Activated CD8-positive, alpha-beta T cell treated with anti-CD3 and anti-CD28 coated beads for 36 hours (primary cell): ENCODE data around the gene ANKRD55. TPM values are rescaled to one million over a fixed set of nuclear protein-coding genes. Genes with fewer than 3 reads are reported as not detected.

Experiments
- ATAC-seq: fragments of 200-7000 bp; cut with Tn5 transposase; one replicate; pipeline ENCODE4 v1.10.0; 2021; ENCODE audit warnings: mild to moderate bottlenecking, moderate library complexity
- CTCF ChIA-PET: fragments of 350-600 bp; sonication (Branson Sonifier 250); formaldehyde crosslinking; loops from one replicate; lab custom pipeline; 2021; ENCODE audit warnings: antibody characterized with exemption; lab: Charles Lee
- POLR2A ChIA-PET: fragments of 350-600 bp; sonication (Branson Sonifier 250); formaldehyde crosslinking; loops from one replicate; lab custom pipeline; 2021; ENCODE audit warnings: antibody characterized with exemption; lab: Charles Lee
- DNase-seq: peaks from one replicate; pipeline ENCODE4 v3.0.0-alpha.2; 2020
- H3K27ac Mint-ChIP-seq: one replicate; pipeline ENCODE4 v1.8.0; 2021; ENCODE audit warnings: mild to moderate bottlenecking, mixed read lengths
- H3K27me3 Mint-ChIP-seq: one replicate; pipeline ENCODE4 v1.8.0; 2021; ENCODE audit warnings: mixed read lengths
- H3K36me3 Mint-ChIP-seq: one replicate; pipeline ENCODE4 v1.8.0; 2021; ENCODE audit warnings: low read depth, mixed read lengths
- H3K4me1 Mint-ChIP-seq: one replicate; pipeline ENCODE4 v1.8.0; 2021; ENCODE audit warnings: low read depth, mixed read lengths
- H3K4me3 Mint-ChIP-seq: one replicate; pipeline ENCODE4 v1.8.0; 2021; ENCODE audit warnings: mild to moderate bottlenecking, moderate library complexity, mixed read lengths
- H3K9me3 Mint-ChIP-seq: one replicate; pipeline ENCODE4 v1.8.0; 2021; ENCODE audit warnings: mixed read lengths
- intact Hi-C: fragments of 100-400 bp; cut with micrococcal nuclease; formaldehyde crosslinking; loops from one replicate; pipeline ENCODE4 v1.10.0; 2022
- total RNA-seq, 2 experiments: library from RNA; stranded (reverse); gene quantifications; one replicate each; pipeline ENCODE4 v1.2.3, GENCODE V29; 2021
- TF ChIP-seq, protein P1 (sequence below): fragments of 200-600 bp; IDR thresholded peaks from one replicate; pipeline ENCODE4 v1.8.0; 2022; ENCODE audit warnings: antibody characterized with exemption, mild to moderate bottlenecking

ANKRD55 gene
- total RNA-seq, 2 experiments from 2014 or later = not detected

DNA sequence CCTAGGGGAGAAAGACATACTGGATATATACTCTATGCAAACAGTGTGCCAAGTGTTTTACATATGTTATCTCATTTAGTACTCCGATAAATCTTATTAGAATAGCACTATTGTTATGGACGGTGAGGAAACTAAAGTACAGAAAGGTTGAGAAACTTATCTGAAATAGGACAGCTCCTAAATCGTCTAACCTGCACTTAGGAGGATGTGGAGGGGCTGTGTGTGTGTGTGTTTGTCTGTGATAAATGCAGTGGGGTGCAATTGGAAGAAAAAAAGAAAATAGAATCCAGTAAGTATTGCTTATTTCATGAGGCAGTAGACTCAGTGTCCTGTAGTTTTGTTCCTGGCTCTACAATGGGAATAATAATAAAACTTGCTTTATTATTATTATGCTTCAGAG is 131.9 kb downstream of the ANKRD55 start:
- intact Hi-C loops = no loop called here
- peaks cover 1% of the 10 kb centered on the region for H3K36me3 Mint-ChIP-seq
- peaks cover 45% of the 10 kb centered on the region for H3K4me1 Mint-ChIP-seq
- no peak overlapping the region for H3K27ac Mint-ChIP-seq
- DNase-seq = no peak
- TF ChIP-seq, protein P1, sequence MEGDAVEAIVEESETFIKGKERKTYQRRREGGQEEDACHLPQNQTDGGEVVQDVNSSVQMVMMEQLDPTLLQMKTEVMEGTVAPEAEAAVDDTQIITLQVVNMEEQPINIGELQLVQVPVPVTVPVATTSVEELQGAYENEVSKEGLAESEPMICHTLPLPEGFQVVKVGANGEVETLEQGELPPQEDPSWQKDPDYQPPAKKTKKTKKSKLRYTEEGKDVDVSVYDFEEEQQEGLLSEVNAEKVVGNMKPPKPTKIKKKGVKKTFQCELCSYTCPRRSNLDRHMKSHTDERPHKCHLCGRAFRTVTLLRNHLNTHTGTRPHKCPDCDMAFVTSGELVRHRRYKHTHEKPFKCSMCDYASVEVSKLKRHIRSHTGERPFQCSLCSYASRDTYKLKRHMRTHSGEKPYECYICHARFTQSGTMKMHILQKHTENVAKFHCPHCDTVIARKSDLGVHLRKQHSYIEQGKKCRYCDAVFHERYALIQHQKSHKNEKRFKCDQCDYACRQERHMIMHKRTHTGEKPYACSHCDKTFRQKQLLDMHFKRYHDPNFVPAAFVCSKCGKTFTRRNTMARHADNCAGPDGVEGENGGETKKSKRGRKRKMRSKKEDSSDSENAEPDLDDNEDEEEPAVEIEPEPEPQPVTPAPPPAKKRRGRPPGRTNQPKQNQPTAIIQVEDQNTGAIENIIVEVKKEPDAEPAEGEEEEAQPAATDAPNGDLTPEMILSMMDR = no peak
- ATAC-seq = no peak
- POLR2A ChIA-PET = no interaction called here
- CTCF ChIA-PET = no interaction called here
- peaks cover 5% of the 10 kb centered on the region for H3K9me3 Mint-ChIP-seq
- no peak overlapping the region for H3K4me3 Mint-ChIP-seq
- no peaks in the 10 kb centered on the region for H3K27me3 Mint-ChIP-seq

DNA sequence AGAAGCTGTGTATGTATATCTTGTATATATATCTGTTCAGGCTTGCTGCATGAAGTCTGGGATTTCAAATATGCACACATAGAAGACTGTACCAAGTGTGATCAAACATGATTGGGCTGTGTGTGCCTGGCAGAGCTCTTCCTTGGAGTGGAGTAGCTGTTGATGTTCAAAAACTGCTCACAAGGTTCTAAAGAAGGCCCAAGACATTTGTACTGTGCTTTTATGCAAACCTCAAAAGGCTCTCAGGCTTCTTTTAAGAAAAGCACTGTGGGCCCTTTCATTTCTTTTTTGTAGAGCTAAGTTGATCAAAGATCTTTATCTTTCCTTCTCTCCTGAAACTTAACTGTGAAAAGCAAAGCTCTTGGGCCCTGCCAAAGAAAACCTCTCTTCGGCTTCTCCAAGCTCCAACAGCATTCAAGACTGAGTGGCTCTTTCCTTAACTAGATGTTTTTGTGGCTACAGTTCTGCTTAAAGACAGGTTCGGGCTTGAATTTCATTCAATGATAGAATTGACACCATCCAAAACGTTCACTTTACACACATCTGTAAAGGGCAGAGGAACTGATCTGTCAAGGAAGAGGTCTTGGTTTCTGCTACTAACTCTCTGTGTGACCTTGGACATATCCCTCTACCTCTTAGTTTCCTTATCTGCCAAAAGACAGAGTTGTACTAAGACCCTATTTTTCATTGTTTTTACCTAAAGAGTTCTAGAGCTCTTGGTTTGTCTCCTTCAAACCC is 132.5 kb downstream of the ANKRD55 start:
- intact Hi-C loops = no loop called here
- no peak overlapping the region for H3K4me3 Mint-ChIP-seq
- DNase-seq (no peak), ATAC-seq (peak; percentile 47)
- ChIA-PET CTCF (no interaction called here), POLR2A (no interaction called here)
- peak overlapping the region; percentile 13 for H3K27ac Mint-ChIP-seq
- H3K36me3 Mint-ChIP-seq = peaks cover 1% of the 10 kb centered on the region
- H3K4me1 Mint-ChIP-seq = peaks cover 43% of the 10 kb centered on the region
- peaks cover 5% of the 10 kb centered on the region for H3K9me3 Mint-ChIP-seq
- H3K27me3 Mint-ChIP-seq = no peaks in the 10 kb centered on the region
- TF ChIP-seq, protein P1 = no peak

DNA sequence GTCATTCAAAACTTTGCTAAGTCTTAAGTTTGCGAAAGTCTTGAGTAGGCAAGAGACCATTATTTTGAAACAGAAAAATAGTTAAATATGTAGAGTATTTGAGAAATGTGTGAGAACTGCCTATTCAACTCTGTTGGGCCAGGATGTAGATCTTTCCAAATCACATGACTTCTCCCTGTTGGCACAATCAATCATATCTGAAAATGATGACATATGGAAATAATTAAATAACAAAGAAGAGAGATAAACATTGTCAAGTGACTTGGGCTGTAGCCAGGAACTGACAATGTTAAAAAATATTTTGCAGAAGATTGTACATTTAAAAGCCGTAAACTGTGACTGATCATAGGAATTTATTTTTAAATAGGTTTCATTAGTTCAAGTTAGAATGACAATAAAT is 133.8 kb downstream of the ANKRD55 start:
- Mint-ChIP-seq H3K4me1 (peaks cover 46% of the 10 kb centered on the region), H3K4me3 (no peak overlapping the region), H3K9me3 (peaks cover 5% of the 10 kb centered on the region), H3K36me3 (peaks cover 1% of the 10 kb centered on the region), H3K27me3 (no peaks in the 10 kb centered on the region), H3K27ac (no peak overlapping the region)
- ATAC-seq = no peak
- POLR2A ChIA-PET = no interaction called here
- CTCF ChIA-PET = no interaction called here
- intact Hi-C loops = no loop called here
- TF ChIP-seq, protein P1 = no peak
- no peak for DNase-seq

DNA sequence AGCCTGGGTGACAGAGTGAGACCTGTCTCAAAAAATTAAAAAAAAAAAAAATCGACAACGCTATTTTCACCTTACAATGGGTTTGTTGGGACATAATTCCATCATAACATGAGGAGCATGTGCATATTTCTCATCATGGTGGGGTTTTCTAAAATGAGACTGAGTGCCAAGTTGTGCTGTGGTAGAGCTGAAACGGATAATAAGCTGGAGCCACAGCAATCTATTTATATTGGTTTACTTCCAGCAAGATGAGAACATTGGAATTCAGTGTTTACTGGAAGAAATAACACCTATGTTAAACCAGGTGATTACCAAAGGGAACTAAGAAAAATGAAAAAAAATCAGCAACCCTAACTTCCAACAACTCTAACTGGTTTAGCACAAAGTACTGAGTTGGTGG is 136.1 kb downstream of the ANKRD55 start:
- ChIA-PET POLR2A (interaction anchor here (0.7 kb wide), 1 partner anchor 27 kb away, joined by 3 read pairs; no protein-coding TSS in a partner anchor), CTCF (no interaction called here)
- Mint-ChIP-seq H3K36me3 (peaks cover 1% of the 10 kb centered on the region), H3K4me3 (no peak overlapping the region), H3K9me3 (peaks cover 5% of the 10 kb centered on the region), H3K4me1 (peaks cover 57% of the 10 kb centered on the region), H3K27me3 (no peaks in the 10 kb centered on the region), H3K27ac (no peak overlapping the region)
- intact Hi-C loops = no loop called here
- TF ChIP-seq, protein P1 = no peak
- ATAC-seq (no peak), DNase-seq (no peak)

DNA sequence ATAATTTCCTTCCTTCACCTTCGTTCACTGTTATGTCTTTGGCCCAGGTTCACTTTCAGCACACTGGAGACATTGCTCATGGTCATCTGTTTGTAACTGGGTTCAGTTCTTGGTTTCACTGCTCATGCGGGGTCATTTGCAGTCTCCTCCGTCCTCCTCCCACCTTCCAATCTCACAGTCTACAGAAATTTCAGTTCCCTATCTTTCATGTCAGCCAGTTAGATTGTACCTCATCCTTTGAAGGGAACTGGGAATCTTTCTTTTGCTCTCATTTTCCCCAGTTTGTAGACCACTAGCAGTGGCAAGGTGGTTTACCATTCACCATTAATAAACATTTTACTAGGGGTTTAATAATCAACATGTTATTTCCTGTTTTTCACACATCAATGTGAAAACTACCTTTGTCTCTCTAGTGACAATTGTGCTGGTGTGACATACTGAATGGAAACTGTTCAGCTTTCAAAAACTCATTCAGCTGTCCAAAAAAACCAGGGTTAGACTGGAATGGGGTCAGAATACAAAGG is 137.5 kb downstream of the ANKRD55 start:
- no peak overlapping the region for H3K4me3 Mint-ChIP-seq
- H3K9me3 Mint-ChIP-seq = peaks cover 3% of the 10 kb centered on the region
- DNase-seq (no peak), ATAC-seq (no peak)
- H3K36me3 Mint-ChIP-seq = peaks cover 1% of the 10 kb centered on the region
- no peaks in the 10 kb centered on the region for H3K27me3 Mint-ChIP-seq
- peaks cover 64% of the 10 kb centered on the region for H3K4me1 Mint-ChIP-seq
- intact Hi-C loops = no loop called here
- ChIA-PET CTCF (interaction anchor here (0.6 to 1.2 kb wide), 2 partner anchors 12 to 159 kb away, joined by 3 read pairs; no protein-coding TSS in a partner anchor), POLR2A (interaction anchor here (1.6 kb wide), 1 partner anchor 37 kb away, joined by 4 read pairs; no protein-coding TSS in a partner anchor)
- peak overlapping the region; percentile 62 for H3K27ac Mint-ChIP-seq
- TF ChIP-seq, protein P1 = no peak
